NCI-H1048 (cell line): ENCODE data around the gene MDH2.
"Not testable (repeated sequence)": the region's sequence is repeated elsewhere in the genome, so short reads cannot be mapped to it uniquely, and the experiment has no call there.

Experiments used
- DNase-seq: peaks from one replicate; lab custom pipeline; 2025; lab: John Stamatoyannopoulos, UW

Gene MDH2

DNA sequence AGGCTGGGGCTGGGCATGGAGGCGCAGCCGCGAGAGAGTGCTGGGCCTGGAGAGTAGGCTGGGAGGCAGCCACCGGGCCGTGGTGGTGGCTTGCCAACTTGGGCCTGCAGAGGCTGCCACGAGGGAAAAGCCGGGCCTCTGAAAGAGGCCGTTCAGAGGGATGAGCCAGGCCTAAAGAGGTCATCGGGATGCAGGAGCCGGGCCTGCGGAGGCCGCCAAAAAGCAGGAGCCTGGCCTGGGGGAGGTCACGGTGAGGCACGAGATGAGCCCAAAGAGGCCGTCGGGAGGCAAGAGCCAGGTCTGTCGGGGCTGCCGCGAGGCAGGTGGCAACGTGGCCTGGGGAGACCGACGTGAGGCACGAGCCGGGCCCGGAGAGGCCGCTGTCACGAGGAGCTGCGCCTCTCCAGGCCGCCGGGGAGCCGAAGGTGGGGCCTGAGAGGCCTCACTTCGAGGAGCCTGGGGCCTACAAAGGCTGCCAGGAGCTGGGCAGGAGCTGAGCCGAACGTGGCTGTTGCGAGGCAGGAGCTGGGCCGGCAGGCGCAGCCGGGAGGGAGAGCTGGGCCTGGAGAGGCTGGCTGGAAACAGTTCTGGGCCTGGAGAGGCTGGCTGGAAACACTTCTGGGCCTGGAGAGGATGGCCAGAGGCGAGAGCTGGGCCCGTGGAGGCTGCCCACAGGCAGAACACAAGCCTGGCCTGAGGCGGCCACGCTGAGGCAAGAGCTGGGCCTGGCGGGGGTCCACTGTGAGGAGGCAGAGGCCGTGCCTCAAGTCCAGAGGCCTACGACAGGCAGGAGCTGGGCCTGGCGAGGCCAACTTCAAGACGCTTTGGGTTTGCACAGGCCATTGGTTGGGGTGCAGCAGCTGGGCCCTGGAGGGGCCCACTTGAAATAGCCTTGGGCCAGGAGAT, 24.6 kb downstream of the MDH2 start:
- DNase-seq, result no peak

DNA sequence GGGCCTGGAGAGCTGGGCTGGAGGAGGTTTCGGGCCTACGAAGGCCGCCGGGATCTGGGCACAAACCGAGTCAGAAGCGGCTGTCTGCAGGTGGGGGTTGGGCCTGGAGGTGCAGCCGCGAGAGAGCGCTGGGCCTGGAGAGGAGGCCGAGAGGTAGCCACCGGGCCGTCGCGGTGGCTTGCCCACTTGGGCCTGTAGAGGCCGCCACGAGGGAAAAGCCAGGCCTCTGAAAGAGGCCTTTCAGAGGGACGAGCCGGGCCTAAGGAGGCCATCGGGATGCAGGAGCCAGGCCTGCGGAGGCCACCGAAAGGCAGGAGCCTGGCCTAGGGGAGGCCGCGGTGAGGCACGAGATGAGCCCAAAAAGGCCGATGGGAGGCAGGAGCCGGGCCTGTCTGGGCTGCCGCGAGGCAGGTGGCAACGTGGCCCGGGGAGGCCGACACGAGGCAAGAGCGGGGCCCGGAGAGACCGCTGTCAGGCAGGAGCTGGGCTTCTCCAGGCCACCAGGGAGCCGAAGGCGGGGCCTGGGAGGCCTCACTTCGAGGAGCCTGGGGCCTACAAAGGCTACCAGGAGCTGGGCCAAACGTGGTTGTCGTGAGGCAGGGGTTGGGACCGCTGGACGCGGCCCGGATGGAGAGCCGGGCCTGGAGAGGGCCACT, 25.6 kb downstream of the MDH2 start:
- DNase-seq, result no peak

DNA sequence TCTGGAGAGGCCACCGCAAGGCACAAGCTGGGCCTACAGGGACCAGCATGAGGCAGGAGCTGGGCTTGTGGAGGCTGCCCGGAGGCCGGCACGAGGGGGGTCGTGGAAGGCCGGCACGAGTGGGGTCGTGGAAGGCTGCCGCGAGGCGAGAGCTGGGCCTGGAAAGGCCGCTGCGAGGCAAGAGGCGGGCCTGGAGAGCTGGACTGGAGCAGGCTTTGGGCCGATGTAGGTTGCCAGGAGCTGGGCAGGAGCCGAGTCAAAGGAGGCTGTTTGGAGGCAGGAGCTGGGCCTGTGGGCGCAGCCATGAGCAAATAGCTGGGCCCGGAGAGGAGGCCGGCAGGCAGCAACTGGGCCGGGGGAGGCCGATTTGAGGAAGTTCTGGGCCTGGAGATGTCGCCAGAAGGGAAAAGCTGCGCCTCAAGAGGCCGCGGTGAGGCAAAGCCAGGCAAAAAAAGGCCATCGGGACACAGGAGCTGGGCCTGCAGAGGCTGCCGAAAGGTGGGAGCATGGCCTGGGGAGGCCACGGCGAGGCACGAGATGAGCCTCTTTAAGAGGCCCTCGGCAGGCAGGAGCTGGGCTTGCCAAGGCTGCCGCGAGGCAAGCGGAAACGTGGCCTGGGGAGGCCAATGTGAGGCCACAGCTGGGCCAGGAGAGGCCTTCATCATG, 26.5 kb downstream of the MDH2 start:
- DNase-seq, result no peak

DNA sequence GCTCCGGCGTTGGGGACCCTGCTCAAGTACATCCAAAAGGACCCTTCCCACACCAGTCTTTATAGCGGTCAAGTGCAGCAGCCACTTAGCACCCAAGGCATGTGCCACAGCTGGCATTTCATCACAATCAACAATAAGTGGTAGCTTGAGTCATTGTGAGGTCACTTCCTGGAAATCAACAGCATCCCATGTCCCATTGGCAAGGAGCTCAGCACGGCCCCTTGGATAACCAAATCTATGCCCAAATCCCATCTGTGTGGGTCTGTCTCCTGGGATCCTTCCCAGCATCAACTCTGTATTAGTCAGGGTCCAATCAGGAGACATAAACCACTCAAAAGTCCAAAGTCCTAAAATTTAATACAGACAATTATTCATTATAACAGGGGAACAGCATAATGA, 27.1 kb downstream of the MDH2 start:
- DNase-seq, result no peak

DNA sequence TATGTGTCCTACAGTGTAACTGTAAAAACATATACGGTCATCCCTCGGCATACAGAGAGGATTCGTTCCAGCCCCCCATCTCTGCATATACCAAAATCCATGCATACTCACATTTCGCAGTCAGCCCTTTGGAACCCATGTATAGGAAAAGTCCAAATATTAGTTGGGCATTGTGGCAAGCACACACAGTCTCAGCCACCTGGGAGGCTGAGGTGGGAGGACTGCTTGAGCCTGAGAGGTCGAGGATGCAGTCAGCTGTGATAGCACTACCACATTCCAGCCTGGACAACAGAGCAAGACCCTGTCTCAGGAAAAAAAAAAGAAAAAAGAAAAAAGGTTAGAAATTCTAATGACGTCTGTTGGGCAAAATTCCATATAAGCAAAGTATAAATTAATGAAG, 29.1 kb downstream of the MDH2 start:
- DNase-seq, result no peak

DNA sequence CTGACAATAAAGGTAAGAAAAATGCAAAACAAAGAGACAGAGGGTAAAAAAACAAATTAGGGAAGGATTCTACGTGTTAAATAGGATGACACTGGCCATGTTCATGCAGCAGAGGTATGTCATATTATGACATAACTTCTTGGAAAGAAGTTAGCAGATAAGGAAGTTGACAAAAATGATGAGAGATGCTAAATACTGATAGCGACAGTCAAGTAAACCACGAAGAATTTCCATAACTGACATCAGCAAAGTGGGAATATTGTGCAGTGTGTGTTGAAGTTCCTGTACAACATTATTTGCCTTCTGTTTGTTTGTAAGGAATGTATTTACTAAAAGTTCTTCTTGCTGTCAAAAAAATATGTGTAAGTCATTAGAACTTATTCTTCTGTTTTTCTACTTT, 29.5 kb downstream of the MDH2 start:
- DNase-seq, result no peak

DNA sequence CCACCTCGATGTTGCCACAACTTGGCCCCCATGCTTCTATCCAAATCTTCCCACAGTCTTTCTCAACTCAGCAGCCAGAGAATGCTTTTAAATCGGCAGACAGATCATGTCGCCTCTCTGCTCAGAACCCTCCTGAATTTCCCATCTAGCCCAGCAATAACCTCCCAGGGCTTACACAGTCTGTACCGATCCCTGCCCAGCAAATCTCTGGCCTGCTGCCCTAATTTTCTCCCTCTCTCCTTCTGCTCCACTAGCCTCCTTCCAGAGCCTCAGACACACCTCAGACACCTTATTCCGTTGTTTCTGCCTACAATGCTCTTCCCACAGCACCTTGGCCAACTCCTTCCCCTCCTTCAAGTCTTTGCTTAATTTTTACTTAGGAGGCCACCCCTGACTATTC, 32.3 kb downstream of the MDH2 start:
- no peak for DNase-seq

DNA sequence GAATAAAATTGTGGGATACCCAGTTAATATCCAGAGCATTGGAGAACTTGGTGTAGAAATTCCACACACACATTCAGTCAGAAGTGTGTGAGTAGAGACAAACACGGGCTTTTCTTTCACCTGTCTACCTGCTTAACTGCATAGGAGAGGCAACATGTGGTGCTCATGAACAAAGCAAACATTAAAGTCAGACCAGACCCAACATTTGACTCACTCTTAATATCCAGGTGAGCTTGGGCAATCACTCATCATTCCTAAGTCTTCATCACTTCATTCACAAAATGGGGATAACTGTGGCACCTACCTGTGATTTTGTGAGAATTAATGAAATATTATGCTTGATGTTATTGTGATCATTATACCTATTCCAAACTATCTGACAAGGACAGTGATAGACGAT, 36.2 kb downstream of the MDH2 start:
- DNase-seq, result not testable (repeated sequence)

DNA sequence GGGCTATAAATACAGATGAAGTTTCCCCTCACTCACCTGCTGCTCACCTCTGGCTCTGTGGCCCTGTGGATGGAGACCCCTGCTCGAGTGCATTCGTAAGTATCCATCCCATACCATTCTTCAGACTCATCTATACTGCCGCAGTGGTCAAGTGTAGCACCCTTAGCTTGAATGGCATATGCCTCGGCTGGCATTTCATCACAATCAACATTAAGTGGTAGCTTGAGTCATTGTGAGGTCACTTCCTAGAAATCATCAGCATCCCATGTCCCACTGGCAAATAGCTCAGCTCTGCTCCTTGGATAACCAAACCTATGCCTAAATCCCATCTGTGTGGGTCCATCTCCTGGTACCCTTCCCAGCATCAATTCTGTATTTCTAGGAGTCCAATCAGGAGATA, 38.2 kb downstream of the MDH2 start:
- DNase-seq, result no peak

DNA sequence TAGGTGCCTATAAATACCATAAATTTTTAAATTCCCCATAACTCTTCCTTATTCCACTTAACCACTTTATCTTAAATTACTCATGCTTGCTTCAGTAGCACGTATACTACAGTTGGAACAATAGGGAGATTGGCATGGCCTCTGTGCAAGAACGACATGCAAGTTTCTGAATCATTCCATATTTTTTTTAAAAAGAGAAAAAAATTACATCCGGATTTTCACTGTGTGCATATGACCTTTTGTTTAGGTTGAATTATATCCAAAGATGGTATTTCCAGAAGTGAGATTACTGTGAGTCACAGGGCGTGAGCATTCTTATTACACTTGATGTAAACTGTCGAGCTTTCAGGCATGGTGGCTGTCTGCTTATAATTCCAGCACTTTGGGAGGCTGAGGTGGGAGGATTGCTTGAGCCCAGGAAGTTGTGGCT, 39.5 kb downstream of the MDH2 start:
- DNase-seq, result not testable (repeated sequence)

DNA sequence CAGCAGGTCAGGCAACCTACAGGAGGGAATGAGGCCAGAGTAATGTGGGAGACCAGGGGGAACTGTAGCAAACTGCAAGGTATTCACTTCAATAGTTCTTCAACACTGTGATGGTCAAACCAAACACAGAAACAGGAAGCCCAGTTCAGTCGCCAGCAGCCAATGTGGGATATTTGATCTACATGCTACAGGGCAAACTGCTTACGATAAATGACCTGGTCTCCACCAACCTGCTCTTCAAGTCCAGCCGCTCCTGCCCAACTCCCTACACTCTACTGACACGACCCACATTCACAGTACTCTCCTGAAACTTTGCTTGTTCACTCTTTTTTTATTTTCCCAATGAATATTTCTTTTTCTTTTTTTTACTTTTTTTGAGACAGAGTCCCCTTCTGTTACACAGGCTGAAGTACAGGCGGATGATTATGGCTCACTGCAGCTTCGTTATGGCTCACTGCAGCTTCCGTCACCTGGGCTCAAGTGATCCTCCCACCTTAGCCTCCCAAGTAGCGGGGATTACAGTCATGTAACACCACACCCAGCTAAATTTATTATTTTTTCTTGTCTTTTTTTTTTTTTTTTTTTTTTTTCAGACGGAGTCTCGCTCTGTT, 42.1 kb downstream of the MDH2 start:
- DNase-seq, result no peak

DNA sequence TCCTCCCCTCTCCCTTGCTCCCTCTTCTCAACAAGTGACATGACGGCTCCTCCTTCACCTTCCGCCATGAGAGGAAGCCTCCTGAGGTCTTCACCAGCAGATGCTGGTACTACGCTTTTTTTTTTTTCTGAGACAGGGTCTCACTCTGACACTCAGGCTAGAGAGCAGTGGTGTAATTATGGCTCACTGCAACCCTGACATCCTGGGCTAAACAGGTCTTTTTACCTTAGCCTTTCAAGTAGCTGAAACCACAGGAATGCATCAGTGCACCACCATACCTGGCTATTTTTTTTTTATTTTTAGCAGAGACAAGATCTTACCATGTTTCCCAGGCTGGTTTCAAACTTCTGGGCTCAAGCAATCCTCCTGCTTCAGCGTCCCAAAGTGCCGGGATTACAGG, 43.6 kb downstream of the MDH2 start:
- DNase-seq, result no peak

DNA sequence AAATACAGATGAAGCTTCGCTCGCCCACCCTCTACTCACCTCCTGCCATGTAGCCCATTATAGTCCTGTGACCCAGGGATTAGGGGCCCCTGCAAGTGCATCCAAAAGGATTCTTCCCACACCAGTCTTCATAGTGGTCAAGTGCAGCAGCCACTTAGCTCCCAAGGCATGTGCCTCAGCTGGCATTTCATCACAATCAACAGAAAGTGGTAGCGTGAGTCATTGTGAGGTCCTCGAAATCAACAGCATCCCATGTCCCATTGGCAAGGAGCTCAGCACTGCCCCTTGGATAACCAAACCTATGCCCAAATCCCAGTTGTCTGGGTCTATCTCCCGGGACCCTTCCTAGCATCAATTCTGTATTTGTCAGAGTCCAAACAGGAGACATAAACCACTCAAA, 45.6 kb downstream of the MDH2 start:
- DNase-seq, result not testable (repeated sequence)

DNA sequence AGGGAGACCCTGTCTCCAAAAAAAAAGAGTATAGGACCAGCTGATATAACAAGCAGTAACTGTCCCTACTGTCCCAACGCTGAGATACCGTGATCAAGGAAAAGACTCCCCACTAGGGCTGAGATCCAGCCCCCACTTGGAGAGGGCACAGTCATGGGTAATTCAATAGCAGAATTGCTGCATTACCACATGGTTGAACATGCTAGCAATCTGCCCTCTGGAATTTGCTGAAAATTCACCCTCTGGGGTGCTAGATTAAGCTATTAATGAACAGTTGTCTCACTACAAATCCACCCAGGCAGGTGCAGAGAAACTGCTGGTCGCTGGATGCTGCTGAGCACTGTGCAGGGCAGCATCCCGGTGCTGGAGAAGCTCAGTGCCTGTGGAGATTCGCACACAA, 46.4 kb downstream of the MDH2 start:
- DNase-seq, result not testable (repeated sequence)

DNA sequence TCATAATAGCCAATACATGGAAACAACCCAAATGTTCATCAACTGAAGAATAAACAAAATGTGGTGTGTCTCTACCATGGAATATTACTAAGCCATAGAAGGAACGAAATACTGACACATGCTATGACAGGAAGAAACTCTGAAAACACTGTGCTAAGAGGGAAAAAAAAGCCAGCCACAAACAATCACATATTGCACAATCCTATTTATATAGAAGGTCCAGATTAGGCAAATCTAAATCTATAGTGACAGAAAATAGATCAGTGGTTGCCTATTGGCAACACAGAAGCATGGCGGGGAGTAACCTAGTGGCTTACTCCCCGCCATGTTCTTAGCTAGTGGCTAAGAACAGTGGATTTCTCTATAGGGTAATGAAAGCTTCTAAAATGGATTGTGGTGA, 48.0 kb downstream of the MDH2 start:
- DNase-seq, result no peak

DNA sequence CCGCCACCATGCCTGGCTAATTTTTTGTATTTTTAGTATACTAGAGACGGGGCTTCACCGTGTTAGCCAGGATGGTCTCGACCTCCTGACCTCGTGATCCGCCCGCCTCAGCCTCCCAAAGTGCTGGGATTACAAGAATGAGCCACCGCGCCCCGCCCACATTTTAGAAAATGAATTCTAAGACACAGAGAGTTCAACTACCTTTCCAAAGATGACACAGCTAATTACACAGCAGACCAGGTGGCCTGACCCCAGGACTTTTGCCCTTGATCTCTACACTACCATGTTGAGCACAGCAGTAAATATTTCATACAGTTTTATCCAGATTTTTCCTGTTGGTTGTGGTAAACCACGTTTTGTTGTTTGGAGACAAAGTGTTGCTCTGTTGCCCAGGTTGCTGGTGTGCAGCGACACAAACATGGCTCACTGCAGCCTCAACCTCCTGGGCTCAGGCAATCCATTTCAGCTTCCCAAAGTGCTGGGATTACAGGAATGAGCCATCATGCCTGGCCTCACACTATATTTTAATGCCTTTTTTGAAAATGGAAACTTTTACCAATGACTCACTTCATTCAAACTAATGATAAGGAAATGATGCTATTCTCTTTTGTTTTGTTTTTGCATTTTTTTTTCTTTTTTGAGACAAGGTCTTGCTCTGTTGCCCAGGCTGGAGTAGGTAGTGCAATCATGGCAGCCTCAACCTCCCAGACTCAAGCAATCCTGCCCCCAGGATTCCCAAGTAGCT, 54.0 kb downstream of the MDH2 start:
- DNase-seq, result not testable (repeated sequence)

DNA sequence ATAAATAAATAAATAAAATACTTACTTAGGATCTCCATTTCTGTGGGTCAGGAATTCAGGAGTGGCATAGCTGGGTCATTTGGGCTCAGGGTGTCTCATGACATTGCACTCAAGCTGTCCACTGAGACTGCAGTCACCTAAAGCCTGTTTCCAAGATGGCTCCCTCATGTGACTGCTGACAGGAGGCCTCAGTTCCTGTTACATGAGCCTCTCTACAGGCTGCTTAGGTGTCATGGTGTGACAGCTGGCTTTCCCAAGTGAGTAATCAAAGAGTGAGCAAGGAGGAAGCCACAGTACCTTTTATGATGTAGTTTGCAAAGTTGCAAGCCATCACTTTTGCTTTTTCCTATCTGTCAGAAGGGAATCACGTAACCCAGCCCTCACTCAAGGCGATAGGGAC, 55.9 kb downstream of the MDH2 start:
- not testable (repeated sequence) for DNase-seq

DNA sequence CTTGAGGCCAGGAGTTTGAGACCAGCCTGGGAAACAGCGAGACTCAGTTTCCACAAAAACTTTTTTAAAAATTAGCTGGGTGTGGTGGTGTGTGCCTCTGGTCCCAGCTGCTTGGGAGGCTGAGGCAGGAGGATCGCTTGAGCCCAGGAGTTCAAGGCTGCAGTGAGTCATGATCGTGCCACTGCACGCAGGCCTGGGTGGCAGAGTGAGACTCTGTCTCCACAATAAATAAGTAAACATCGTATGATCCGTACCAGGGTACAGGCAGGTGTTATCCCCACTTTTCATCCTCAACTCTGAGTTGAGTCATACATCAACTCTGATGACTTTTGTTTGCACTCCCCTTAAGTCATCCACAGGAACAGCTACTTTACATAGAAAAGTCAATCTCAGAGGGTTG, 58.2 kb downstream of the MDH2 start:
- not testable (repeated sequence) for DNase-seq

DNA sequence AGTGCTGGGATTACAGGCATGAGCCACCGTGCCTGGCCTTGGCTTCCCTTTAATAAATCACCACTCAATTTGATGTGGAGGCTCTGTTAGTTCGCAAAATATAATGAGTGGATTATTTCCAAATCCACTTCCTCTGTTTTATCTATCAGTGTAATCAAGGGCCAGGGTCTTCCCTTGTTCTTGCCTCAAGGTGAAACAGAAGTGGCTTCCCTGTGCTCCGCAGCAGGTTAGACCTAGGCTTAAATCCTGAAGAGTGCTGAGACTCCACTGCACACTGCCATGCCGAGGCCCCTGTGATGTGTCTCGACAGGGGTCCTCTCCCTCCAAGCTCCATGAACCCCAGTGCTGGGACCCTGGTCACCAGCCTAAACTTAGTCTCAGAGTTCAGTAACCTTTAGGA, 59.0 kb downstream of the MDH2 start:
- DNase-seq, result no peak

DNA sequence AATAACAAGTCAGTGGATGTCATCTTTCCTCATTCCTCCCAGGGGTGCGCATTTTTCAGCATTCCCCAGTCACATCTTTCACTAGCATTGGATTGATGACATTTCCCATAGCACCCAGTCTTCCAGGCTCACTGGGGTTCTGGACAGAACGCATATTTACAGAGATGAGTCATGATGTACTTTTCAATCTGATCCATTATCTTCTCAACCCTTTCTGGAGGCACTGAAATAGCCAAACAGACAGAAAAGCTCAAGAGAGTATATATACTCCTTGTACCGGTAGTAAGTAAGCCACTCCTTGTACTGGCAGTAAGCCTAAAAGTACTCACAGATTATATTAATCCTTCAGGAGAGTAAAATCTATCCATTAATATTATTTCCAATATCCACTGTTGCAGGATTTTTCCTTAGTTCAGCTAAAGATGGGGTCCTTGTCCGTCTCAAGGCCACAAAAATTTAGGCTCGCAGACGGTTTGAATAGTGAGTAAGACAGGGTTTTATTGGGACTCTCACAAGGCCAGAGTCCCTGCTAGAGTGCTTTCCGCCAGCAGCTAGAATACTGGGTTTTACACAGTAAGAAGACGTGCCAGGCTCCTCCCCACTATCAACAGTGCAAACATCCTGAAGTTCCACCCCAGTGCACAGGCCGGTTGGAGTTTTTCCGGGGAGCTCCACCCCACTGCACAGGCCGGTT, 60.8 kb downstream of the MDH2 start:
- DNase-seq, result no peak

DNA sequence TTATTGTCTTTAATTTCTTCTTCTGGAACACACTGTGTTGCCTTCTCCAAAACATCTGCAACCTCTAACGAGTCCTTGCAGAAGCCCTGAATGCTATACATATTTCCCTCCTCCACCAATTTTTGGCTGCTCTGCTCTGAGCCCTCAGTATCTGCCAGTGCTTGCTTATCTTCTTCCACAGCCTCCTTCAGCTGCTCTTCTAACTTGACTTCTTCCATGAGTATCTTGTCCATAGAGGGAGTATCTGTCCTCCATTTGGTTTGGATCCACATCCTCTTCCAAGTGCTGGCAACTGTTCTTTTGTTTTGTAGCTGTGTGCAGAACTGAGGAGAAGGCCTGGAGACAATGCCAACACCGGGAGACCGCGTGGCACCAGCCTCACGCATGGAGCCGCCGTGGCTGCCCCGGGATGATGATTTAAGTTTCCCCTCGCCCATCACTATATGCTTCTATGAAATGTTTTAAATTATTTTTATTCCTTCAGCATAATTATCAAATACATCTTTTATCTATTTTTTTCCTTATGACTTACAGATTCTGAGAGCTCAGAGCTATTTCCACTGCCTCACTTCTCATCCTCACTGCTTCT, 65.2 kb downstream of the MDH2 start:
- DNase-seq, result not testable (repeated sequence)
